Measurements from ENCODE around the gene SSNA1. TPM values are rescaled to one million over a fixed set of nuclear protein-coding genes. Genes with fewer than 3 reads are reported as not detected.
A peak's percentile ranks its signal among the peaks of the same experiment; 100 is the strongest.

The SSNA1 gene
- total RNA-seq, 2 donors from 2014 or later, result 56.7 to 68.8 TPM

DNA sequence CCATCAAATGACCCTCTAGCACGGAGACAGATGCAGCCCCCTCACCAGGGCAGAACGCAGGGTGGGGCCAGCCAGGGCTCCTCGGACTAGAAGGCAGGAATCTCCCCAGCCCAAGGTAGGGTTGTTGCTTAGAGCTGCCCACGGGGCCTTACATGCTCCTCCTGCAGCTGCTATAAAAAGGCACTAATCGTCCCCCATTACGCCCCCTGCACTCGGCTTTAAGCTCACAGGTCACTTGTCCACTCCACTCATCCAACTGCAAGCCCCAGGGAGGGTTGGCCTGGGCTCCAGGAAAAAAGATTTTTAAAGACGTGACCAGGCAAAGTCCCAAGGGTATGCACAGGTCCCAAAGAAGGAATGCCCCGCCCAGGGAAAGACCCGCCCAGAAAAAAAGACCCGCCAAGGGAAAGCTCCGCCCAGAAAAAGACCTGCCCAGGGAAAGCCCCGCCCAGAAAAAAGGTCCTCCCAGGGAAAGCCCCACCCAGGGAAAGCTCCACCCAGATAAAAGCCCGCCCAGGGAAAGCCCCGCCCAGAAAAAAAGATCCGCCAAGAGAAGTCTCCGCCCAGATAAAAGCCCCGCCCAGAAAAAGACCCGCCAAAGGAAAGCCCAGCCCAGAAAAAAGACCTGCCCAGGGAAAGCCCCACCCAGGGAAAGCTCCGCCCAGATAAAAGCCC, 38.4 kb upstream of the SSNA1 start:
- intact Hi-C loops (cut with DNase I, micrococcal nuclease), result no loop called here
- ATAC-seq, result peak; percentile 49
- peak in 1 of 2 donors; percentile 64 for DNase-seq

DNA sequence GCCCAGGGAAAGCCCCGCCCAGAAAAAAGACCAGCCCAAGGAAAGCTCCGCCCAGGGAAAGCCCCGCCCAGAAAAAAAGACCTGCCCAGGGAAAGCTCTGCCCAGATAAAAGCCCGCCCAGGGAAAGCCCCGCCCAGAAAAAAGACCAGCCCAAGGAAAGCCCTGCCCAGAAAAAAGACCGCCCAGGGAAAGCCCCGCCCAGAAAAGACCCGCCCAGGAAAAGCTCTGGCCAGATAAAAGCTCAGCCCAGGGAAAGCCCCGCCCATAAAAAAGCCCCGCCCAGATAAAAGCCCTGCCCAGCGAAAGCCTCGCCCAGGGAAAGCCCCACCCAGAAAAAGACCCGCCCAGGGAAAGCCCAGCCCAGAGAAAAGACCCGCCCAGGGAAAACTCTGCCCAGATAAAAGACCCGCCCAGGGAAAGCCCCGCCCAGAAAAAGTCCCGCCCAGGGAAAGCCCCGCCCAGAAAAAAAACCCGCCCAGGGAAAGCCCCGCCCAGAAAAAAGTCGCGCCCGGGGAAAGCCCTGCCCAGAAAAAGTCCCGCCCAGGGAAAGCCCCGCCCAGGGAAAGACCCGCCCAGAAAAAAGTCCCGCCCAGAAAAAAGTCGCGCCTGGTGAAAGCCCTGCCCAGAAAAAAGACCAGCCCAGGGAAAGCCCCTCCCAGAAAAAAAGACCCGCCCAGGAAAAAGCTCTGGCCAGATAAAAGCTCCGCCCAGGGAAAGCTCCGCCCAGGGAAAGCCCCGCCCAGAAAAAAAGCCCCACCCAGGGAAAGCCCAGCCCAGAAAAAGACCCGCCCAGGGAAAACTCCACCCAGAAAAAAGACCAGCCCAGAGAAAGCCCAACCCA, 37.6 kb upstream of the SSNA1 start:
- DNase-seq (peak; percentile 83), ATAC-seq (peak; percentile 74)
- intact Hi-C loops (cut with DNase I, micrococcal nuclease), result no loop called here

GRCh38 chr9:137152844-137153405, 35.6 kb upstream of the SSNA1 start:
- intact Hi-C loops (cut with DNase I, micrococcal nuclease), result no loop called here
- DNase-seq (no peak), ATAC-seq (no peak)

DNA sequence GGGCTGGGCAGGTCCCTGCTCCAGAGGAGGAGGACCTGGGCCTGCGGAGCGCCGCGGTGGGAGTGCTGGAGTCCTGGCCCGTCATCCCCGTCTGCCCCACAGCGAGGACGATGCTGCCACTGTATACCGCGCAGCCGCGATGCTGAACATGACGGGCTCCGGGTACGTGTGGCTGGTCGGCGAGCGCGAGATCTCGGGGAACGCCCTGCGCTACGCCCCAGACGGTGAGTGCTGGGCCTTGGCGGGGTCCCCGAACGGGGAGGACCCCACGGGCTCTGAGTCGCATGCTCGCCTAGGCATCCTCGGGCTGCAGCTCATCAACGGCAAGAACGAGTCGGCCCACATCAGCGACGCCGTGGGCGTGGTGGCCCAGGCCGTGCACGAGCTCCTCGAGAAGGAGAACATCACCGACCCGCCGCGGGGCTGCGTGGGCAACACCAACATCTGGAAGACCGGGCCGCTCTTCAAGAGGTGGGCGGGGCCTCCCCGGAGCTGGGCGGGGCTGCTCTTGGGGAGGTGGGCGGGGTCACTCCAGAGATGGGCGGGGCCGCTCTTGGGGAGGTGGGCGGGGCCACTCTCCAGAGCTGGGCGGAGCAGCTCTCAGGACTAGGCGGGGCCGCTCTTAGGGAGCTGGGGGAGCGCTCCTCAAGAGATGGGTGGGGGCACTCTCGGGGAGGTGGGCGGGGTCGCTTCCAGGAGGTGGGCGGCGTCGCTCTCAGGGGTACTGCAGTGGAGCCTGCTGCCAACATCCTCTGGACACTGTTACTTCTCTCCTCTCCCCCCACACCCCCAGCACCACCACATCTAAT, 31.7 kb upstream of the SSNA1 start:
- ATAC-seq, result peak; percentile 70
- intact Hi-C loops (cut with DNase I, micrococcal nuclease), result no loop called here
- peak in 1 of 2 donors; percentile 62 for DNase-seq

GRCh38 chr9:137157618-137158415, 30.7 kb upstream of the SSNA1 start:
- DNase-seq, result no peak
- intact Hi-C loops (cut with DNase I, micrococcal nuclease), result no loop called here
- ATAC-seq, result no peak

DNA sequence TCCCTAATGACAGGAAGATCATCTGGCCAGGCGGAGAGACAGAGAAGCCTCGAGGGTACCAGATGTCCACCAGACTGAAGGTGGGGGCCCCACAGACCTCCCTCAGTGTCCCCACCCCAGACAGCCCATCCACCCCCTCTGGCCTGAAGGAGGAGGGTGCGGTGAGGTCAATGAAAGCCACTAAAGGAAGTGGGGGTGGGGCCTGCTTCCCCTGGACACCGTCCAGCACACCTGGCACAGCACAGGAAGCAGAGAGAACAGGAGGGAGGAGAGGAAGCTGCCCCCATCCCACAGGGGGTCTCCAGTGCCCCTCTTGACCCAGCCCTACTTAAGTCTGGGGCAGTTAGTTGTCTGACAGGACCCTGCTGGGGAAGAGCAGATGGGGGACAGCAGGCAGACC, 29.9 kb upstream of the SSNA1 start:
- intact Hi-C loops (cut with DNase I, micrococcal nuclease), result no loop called here
- DNase-seq (peak in 1 of 2 donors; percentile 42), ATAC-seq (no peak)

DNA sequence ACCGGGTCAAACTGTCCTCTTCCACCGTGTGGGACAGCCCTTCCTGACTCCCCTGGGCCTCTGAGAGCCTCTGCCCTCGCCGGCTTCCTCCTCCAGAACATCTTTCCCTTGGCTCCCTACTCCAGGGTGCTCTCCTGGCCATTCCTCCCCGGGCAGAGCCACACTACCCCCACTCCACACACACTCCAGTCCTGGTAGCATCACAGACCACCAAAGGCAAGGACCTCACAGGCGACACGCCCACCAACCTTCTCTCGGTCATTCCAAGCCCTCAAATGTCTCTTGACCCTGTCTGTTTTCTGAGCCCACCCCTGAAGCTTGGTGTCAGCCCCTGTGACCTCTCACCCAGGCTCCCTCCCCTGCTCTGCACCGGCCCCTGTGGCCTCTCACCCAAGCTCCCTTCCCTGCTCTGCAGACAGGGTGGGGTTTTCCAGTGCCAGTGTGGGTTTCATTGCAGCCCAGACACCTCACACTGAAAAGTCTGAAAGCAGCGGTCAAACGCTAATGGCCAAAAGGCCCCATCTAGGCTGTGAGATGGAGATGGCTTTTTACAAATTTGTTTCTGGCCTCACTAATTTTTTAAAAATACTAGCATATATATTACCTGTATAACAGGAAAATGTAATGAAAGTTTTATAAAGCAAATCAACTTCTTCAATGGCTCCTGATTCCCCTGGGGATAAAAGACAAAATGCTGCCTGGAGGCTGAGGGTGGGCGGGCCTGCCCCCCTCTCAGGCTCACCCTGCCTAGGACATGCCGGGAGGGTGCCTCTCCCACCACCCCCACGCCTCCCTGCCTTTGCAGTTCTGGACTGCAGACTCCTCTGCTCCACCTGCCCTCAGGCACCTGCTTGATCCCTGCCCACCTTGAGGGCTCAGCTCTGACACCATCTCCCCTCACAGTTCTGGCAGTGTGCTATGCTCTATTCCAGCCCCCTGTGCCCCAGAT, 29.1 kb upstream of the SSNA1 start:
- ATAC-seq (no peak), DNase-seq (no peak)
- intact Hi-C loops (cut with DNase I, micrococcal nuclease), result no loop called here

DNA sequence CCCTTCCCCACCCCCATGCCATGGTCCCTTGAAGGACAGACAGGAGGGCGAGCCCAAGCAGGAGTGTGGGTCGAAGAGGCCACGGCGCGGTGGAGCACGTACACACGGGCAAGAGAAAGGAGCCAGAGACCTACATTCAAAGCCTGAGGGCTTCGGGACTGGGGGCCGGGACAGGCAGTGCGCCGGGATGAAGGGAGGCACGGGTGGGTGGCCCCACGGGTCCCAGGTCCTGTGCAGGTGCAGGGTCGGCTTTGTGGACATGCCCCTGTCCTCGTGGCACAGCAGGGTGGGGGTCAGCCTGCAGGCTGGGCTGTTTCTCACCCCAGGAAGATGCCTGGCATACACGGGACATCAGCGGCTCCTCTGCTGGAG, 28.4 kb upstream of the SSNA1 start:
- intact Hi-C loops (cut with DNase I, micrococcal nuclease), result no loop called here
- DNase-seq (no peak), ATAC-seq (no peak)

DNA sequence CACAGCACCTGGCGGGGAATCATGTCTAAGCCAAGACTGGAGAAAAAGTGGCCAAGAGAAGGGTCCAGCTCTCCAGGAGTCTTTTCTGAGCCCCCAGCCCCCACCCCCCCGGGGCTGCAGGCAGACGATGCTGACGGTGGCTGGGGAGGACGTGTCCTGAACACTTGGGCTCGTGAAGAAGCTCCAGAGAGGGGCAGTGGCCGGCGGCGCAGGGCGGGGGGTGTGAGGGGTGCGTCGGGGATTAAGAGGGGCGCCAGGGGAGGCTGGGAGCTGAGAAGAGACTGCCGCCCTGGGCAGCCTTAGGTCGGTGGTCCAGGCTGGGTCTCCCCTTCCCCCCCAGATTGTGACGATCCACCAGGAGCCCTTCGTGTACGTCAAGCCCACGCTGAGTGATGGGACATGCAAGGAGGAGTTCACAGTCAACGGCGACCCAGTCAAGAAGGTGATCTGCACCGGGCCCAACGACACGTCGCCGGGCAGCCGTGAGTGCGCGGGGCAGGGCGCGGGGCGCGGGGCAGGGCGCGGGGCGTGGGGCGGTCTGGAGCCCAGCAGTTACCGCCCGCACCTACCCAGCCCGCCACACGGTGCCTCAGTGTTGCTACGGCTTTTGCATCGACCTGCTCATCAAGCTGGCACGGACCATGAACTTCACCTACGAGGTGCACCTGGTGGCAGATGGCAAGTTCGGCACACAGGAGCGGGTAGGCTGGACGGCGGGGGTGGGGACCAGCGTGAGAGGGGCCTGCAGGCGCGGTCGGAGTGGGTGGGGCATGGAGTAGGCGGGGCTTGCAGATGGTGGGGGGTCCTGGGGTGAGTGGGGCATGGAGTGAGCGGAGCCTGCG, 27.5 kb upstream of the SSNA1 start:
- intact Hi-C loops (cut with DNase I, micrococcal nuclease), result no loop called here
- no peak for ATAC-seq

DNA sequence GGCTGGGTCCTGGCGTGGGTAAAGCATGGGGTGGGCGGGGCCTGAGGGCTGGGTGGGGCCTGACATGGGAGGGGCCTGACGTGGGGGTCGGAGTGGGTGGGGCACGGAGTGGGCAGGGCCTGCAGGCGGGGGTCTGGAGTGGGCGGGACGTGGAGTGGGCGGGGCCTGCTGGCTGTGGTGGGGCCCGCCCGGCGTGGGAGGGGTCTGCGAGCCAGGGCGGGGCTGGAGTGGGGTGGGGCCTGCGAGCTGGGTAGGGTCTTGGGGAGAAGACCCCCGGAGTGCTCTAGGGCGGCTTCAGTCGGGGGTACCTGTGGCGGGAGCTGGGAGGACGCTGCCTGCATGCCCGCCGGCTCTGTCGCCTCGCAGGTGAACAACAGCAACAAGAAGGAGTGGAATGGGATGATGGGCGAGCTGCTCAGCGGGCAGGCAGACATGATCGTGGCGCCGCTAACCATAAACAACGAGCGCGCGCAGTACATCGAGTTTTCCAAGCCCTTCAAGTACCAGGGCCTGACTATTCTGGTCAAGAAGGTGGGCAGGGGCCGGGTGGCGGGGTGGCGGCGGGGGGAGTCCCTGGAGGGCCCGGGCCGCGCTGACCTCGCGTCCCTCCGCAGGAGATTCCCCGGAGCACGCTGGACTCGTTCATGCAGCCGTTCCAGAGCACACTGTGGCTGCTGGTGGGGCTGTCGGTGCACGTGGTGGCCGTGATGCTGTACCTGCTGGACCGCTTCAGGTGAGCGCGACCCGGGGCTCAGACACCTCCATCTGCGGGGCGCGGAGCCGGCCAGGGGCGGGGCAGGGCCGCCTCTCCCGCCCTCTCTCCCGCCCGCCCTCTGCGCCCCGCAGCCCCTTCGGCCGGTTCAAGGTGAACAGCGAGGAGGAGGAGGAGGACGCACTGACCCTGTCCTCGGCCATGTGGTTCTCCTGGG, 26.7 kb upstream of the SSNA1 start:
- DNase-seq, result no peak
- peak; percentile 17 for ATAC-seq
- intact Hi-C loops (cut with DNase I, micrococcal nuclease), result no loop called here

More for the DNA sequence above, 27.5 kb upstream of the SSNA1 start:
- no peak for DNase-seq

- peak; percentile 53 to 73 for DNase-seq
- ATAC-seq, result peak; percentile 71
- intact Hi-C loops (cut with DNase I, micrococcal nuclease), result no loop called here
Observed at GRCh38 chr9:137162505-137163364, 25.7 kb upstream of the SSNA1 start.

DNA sequence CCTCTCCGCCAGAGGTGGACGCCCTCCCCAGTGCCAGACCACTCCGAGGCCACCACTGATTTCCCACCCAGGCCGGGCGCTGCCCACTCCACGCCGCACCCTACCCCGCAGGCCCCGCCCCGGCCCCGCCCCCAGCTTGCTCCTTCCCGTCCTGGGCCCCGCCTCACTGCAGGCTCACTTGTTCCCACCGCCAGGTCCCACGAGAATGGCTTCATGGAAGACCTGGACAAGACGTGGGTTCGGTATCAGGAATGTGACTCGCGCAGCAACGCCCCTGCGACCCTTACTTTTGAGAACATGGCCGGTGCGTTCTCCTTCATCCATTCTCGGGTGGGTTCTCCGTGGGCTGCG, 25.1 kb upstream of the SSNA1 start:
- ATAC-seq, result peak; percentile 21
- no peak for DNase-seq
- intact Hi-C loops (cut with DNase I, micrococcal nuclease), result no loop called here

GRCh38 chr9:137163805-137164204, 24.7 kb upstream of the SSNA1 start:
- intact Hi-C loops (cut with DNase I, micrococcal nuclease), result no loop called here
- DNase-seq (no peak), ATAC-seq (no peak)

- DNase-seq, result no peak
- no peak for ATAC-seq
- intact Hi-C loops (cut with DNase I, micrococcal nuclease), result no loop called here
Observed at GRCh38 chr9:137164370-137165249, 23.9 kb upstream of the SSNA1 start.

Measured in left colon (tissue), 2 donors.